ENCODE measurements around the gene NPHP4. TPM values are rescaled to one million over a fixed set of nuclear protein-coding genes. Genes with fewer than 3 reads are reported as not detected.

The NPHP4 gene
- total RNA-seq, 1 experiment from 2014 or later = 3.9 TPM

DNA sequence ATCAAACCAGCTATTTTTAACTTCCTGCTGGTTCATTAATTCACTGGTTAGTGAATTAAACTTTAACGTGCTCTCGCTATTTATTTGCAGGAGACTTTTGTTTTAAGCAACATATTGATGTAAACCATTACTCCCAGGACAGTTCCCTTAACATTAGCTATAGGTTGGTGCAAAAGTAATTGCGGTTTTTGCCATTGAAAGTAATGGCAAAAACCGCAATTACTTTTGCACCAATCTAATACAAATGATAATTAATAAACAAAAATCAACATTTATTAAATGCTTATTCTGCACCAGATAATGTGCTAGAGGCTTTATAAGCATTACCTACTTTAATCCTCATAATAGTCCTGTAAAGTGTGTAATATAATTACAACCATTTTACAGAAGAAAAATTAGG lies 176.5 kb downstream of the NPHP4 start:
- H3K4me1 ChIP-seq (ENCODE audit: low read length) = no peaks in the 10 kb centered on the region
- no peaks in the 10 kb centered on the region for H3K36me3 ChIP-seq (ENCODE audit: insufficient read depth, low read length)
- no peaks in the 10 kb centered on the region for H3K9me2 ChIP-seq (replicated peaks; ENCODE audit: insufficient read depth, low read length)
- no peak overlapping the region for H2AFZ ChIP-seq (ENCODE audit: low read length)
- H3K27ac ChIP-seq (ENCODE audit: low read length) = no peak overlapping the region
- H3K79me2 ChIP-seq (ENCODE audit: low read length) = no peaks in the 10 kb centered on the region
- no peaks in the 10 kb centered on the region for H3K9me3 ChIP-seq (ENCODE audit: low read length)
- no peak overlapping the region for H3K4me2 ChIP-seq (ENCODE audit: low read depth, low read length, poor library complexity, severe bottlenecking)
- no peaks in the 10 kb centered on the region for H4K20me1 ChIP-seq (ENCODE audit: insufficient read depth, low read depth, low read length)
- no peak overlapping the region for H3K4me3 ChIP-seq (ENCODE audit: low read length)
- DNase-seq = no peak
- H3K27me3 ChIP-seq (ENCODE audit: low read length) = no peaks in the 10 kb centered on the region
- no peak overlapping the region for H3K9ac ChIP-seq (ENCODE audit: low read length)

DNA sequence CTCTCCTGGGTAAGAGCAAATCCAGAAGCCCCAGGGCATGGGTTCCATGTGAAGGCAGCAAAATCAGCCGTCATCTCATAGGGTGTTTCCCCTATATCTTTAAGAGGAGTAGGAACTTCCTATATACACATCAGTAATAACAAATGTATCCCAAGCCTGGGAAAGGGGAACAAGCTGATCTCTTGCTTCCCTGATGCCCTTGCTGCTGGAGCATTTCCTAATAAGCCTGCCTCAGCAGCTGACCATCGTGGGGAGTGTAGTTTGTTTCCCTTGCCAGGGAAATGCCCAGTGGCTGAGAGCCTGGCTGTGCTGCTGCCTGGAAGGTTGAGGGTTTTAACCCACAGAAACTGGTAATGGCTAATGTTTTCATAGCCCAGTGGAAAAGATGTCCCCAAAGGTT lies 177.0 kb downstream of the NPHP4 start:
- no peaks in the 10 kb centered on the region for H4K20me1 ChIP-seq (ENCODE audit: insufficient read depth, low read depth, low read length)
- H3K27ac ChIP-seq (ENCODE audit: low read length) = no peak overlapping the region
- H3K9me2 ChIP-seq (replicated peaks; ENCODE audit: insufficient read depth, low read length) = no peaks in the 10 kb centered on the region
- no peak overlapping the region for H3K9ac ChIP-seq (ENCODE audit: low read length)
- no peak overlapping the region for H2AFZ ChIP-seq (ENCODE audit: low read length)
- H3K4me1 ChIP-seq (ENCODE audit: low read length) = no peaks in the 10 kb centered on the region
- no peaks in the 10 kb centered on the region for H3K9me3 ChIP-seq (ENCODE audit: low read length)
- H3K79me2 ChIP-seq (ENCODE audit: low read length) = no peaks in the 10 kb centered on the region
- no peak overlapping the region for H3K4me3 ChIP-seq (ENCODE audit: low read length)
- no peaks in the 10 kb centered on the region for H3K36me3 ChIP-seq (ENCODE audit: insufficient read depth, low read length)
- H3K27me3 ChIP-seq (ENCODE audit: low read length) = no peaks in the 10 kb centered on the region
- no peak overlapping the region for H3K4me2 ChIP-seq (ENCODE audit: low read depth, low read length, poor library complexity, severe bottlenecking)
- no peak for DNase-seq

DNA sequence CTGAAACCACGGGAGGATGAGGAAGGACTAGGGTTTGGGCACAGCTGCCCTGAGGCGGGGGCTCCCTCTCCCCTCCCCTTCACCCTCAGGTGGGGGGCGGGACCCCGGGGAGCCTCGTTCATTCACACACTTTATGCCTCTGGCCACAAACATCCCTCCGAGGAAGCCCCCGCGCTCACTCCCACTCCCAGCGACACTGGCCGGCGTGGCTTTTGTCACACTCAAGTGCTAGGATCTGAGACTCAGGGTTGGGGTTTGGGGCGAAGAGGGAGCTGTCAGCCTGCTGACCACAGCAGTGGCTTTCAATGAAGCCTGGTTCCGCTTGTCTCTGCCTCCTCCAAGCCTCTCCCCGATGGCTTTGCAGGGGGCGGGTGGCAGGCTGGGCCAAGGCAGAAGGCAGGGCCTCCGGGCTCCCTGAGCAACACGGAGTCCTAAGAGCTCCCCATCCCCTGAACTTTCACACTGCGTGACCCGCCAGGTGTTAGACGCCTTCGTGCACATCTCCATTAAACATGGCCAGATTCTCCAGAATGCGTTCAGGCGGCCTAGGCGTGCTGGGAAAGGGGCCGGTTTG lies 178.1 kb downstream of the NPHP4 start:
- Histone ChIP-seq H3K27me3 (ENCODE audit: low read length) (no peaks in the 10 kb centered on the region), H3K9me2 (replicated peaks; ENCODE audit: insufficient read depth, low read length) (no peaks in the 10 kb centered on the region), H3K79me2 (ENCODE audit: low read length) (no peaks in the 10 kb centered on the region), H3K4me3 (ENCODE audit: low read length) (no peak overlapping the region), H4K20me1 (ENCODE audit: insufficient read depth, low read depth, low read length) (no peaks in the 10 kb centered on the region), H3K9me3 (ENCODE audit: low read length) (no peaks in the 10 kb centered on the region), H3K4me2 (ENCODE audit: low read depth, low read length, poor library complexity, severe bottlenecking) (no peak overlapping the region), H3K9ac (ENCODE audit: low read length) (no peak overlapping the region), H3K27ac (ENCODE audit: low read length) (no peak overlapping the region), H3K4me1 (ENCODE audit: low read length) (no peaks in the 10 kb centered on the region), H3K36me3 (ENCODE audit: insufficient read depth, low read length) (no peaks in the 10 kb centered on the region), H2AFZ (ENCODE audit: low read length) (no peak overlapping the region)
- DNase-seq = no peak

DNA sequence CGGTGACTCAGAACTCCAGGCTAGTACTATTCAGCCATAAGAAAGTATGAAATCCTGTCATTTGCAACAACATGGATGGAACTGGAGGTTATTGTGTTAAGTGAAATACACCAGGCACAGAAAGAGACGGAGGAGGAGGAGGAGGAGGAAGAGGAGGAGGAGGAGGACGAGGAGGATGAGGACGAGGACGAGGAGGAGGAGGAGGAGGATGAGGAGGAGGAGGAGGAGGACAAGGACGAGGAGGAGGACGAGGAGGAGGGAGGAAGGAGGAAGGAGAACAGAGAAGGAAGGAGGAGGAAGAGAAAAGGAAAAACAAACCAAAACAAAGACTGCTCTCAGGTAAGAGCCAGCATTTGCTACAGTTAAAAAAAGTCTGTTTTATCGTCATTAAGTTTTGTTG lies 178.7 kb downstream of the NPHP4 start:
- Histone ChIP-seq H3K36me3 (ENCODE audit: insufficient read depth, low read length) (no peaks in the 10 kb centered on the region), H3K4me3 (ENCODE audit: low read length) (no peak overlapping the region), H3K9me3 (ENCODE audit: low read length) (no peaks in the 10 kb centered on the region), H3K27ac (ENCODE audit: low read length) (no peak overlapping the region), H3K9me2 (replicated peaks; ENCODE audit: insufficient read depth, low read length) (no peaks in the 10 kb centered on the region), H3K4me2 (ENCODE audit: low read depth, low read length, poor library complexity, severe bottlenecking) (no peak overlapping the region), H2AFZ (ENCODE audit: low read length) (no peak overlapping the region), H3K79me2 (ENCODE audit: low read length) (no peaks in the 10 kb centered on the region), H3K27me3 (ENCODE audit: low read length) (no peaks in the 10 kb centered on the region), H3K9ac (ENCODE audit: low read length) (no peak overlapping the region), H3K4me1 (ENCODE audit: low read length) (no peaks in the 10 kb centered on the region), H4K20me1 (ENCODE audit: insufficient read depth, low read depth, low read length) (no peaks in the 10 kb centered on the region)
- no peak for DNase-seq

Small RNAs within 50 kb of the gene (small RNA-seq; reads per million reads assigned to genes)
- gene MIR4689 = not detected

Other genes with a start within 250 kb of the NPHP4 start
- 27.3 and 57.0 TPM in 2 replicates for gene KCNAB2, start 53.5 kb upstream of the NPHP4 start, total RNA-seq (2014; rRNA removed; shearing (Covaris generic); ENCODE audit: low replicate concordance)
- gene CHD5, start 187.9 kb upstream of the NPHP4 start, total RNA-seq (2014; rRNA removed; shearing (Covaris generic); ENCODE audit: low replicate concordance) = not detected in 2 replicates
- 183 and 271 TPM in 2 replicates for gene RPL22, start 207.2 kb upstream of the NPHP4 start, total RNA-seq (2014; rRNA removed; shearing (Covaris generic); ENCODE audit: low replicate concordance)
- gene RNF207, start 213.7 kb upstream of the NPHP4 start, total RNA-seq (2014; rRNA removed; shearing (Covaris generic); ENCODE audit: low replicate concordance) = not detected in 2 replicates
- 31.4 and 38.9 TPM in 2 replicates for gene ICMT, start 243.5 kb upstream of the NPHP4 start, total RNA-seq (2014; rRNA removed; shearing (Covaris generic); ENCODE audit: low replicate concordance)

Data from Karpas-422 (cell line).